ENCODE data around the gene POTED. TPM values are rescaled to one million over a fixed set of nuclear protein-coding genes. Genes with fewer than 3 reads are reported as not detected.
"Not testable (repeated sequence)": the region's sequence is repeated elsewhere in the genome, so short reads cannot be mapped to it uniquely, and the experiment has no call there.

The POTED gene
- total RNA-seq (not detected), polyA plus RNA-seq (not detected)
- long read RNA-seq, donor 1, result 0 reads
- long read RNA-seq, donor 2, result 0 reads

- H3K9me3 ChIP-seq (ENCODE audit: control insufficient read depth, low read length); intact Hi-C loops (cut with DNase I); H3K36me3 ChIP-seq (ENCODE audit: control insufficient read depth in 1 of 2, insufficient read depth in 2 of 2, low read length in 1 of 2); DNase-seq; H3K4me3 ChIP-seq (ENCODE audit: low read length in 2 of 2); H3K4me1 ChIP-seq (ENCODE audit: control insufficient read depth in 1 of 2, insufficient read depth in 2 of 2, low read length in 2 of 2); ATAC-seq (ENCODE audit: low FRiP score); H3K27ac ChIP-seq (ENCODE audit: low read depth in 1 of 2, low read length in 2 of 2); H3K27me3 ChIP-seq (ENCODE audit: control insufficient read depth in 1 of 2, insufficient read depth in 2 of 2, low read length in 1 of 2): not testable (repeated sequence)
- 79 to 82% methylated on average over 24 to 34 of the region's 42 CpGs for WGBS, 2 donors
Observed at GRCh38 chr21:13609477-13609876, at the start of gene POTED. Gene POTED, plus strand, starts transcription at chr21:13609777. Its CDS starts 452 bp downstream, at chr21:13610229.

DNA sequence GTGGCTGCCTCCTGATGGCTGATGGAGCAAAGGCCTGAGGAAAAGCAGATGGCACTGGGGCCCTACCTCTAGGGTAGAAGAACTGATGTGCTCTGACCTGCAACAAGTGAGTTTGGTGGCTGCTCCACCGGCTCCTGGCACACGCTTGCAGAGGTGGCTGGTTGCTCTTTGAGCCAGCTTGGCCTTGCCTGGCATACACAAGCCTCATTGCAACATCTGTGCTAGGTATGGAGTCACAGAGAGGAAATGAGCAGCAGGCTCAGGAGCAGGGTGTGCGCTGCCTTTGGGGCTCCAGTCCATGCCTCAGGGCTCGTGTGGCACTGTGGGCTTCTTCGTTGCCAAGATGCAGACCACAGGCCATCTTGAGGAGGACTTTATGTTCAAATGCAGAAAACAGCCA, 40.5 kb downstream of the POTED start:
- H3K4me1 ChIP-seq (ENCODE audit: control insufficient read depth in 1 of 2, insufficient read depth in 2 of 2, low read length in 2 of 2); H3K27ac ChIP-seq (ENCODE audit: low read depth in 1 of 2, low read length in 2 of 2); H3K27me3 ChIP-seq (ENCODE audit: control insufficient read depth in 1 of 2, insufficient read depth in 2 of 2, low read length in 1 of 2); H3K9me3 ChIP-seq (ENCODE audit: control insufficient read depth, low read length); H3K4me3 ChIP-seq (ENCODE audit: low read length in 2 of 2); intact Hi-C loops (cut with DNase I); ATAC-seq (ENCODE audit: low FRiP score); DNase-seq; H3K36me3 ChIP-seq (ENCODE audit: control insufficient read depth in 1 of 2, insufficient read depth in 2 of 2, low read length in 1 of 2): not testable (repeated sequence)
- 86% methylated on average over 3 of the region's 5 CpGs; no CpG with 5 or more reads in 1 of the 2 donors for WGBS, 2 donors

- 83 to 98% methylated on average over 5 to 6 of the region's 6 CpGs for WGBS, 2 donors
- H3K27me3 ChIP-seq (ENCODE audit: control insufficient read depth in 1 of 2, insufficient read depth in 2 of 2, low read length in 1 of 2); intact Hi-C loops (cut with DNase I); H3K27ac ChIP-seq (ENCODE audit: low read depth in 1 of 2, low read length in 2 of 2); H3K4me3 ChIP-seq (ENCODE audit: low read length in 2 of 2); ATAC-seq (ENCODE audit: low FRiP score); H3K9me3 ChIP-seq (ENCODE audit: control insufficient read depth, low read length); DNase-seq; H3K4me1 ChIP-seq (ENCODE audit: control insufficient read depth in 1 of 2, insufficient read depth in 2 of 2, low read length in 2 of 2); H3K36me3 ChIP-seq (ENCODE audit: control insufficient read depth in 1 of 2, insufficient read depth in 2 of 2, low read length in 1 of 2): not testable (repeated sequence)
Observed at GRCh38 chr21:13651746-13652145, 42.2 kb downstream of the POTED start.

Small RNA genes within 50 kb of the gene (microRNA-seq; reads per million reads assigned to microRNA genes)
- 0 reads per million in 2 donors for gene MIR3118-1

All from aorta (tissue), 5 donors.